Kidney tubule cell (primary cell): ENCODE results near the gene GDF10.

ENCODE experiments used
- DNase-seq: peaks from one replicate; pipeline ENCODE4 v3.0.0-alpha.2; 2018; ENCODE audit warnings: low spot score

Gene GDF10

GRCh38 chr10:47276071-47276470, 23.9 kb upstream of the GDF10 start:
- no peak for DNase-seq

DNA sequence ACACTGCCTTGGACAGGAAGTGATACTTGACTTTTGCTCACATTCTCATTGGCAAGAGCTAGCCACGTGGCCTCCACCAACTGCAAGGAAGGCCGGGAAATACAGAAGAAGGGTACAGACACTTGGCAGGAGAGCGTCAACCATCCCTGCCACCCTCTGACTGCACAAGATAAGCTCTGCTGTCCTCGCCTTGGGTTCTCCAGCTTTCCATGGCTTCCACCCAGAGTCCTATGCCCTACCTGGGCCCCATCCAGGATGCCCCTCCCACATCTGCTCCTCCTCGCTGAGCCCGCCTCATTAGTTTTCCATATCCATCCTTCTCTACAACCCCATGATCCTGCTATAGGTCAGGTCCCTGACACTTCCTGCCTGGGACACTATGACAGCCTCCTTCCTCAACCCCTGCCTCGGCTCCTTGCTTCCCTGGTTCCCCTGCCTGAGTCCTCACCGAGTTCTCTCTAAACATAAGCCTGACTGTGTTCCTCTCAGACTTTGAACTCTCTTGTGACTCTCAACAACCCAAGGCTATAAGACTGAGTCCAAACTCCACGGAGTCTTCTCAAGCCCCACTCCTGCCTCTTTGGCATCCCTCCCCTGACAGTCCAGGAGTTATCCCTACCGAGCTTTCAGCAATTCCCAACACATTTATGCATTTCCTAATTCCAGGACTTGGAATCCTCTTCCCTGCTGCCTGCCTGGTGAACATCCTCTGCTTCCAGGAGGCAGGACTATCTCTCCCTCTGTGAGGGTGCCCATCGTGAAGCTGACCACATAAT, 23.2 kb upstream of the GDF10 start:
- DNase-seq, result no peak

GRCh38 chr10:47277352-47278151, 22.4 kb upstream of the GDF10 start:
- DNase-seq, result no peak

- DNase-seq, result no peak
These were observed 21.9 kb upstream of the GDF10 start for GRCh38 chr10:47278152-47278473.

DNA sequence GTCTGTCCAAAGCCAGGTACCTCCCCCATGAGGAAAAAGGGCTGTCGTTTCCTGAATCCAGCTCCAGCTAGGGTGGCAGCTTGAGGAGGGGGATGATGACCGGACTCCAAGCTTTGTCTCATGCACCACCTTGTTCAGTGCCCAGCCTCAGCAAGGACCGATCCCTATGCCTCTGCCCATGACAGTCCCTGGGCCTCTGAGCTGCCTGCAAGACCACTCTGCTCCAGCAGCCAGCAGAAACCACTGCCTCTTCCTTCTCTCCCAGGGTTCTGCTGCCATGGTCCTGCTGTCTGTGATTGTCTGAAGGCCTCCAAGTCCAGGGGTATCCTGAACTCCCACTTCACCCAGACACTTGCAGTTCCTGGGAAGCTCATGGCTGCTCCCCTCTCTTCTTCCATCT, 21.3 kb upstream of the GDF10 start:
- DNase-seq, result no peak

- DNase-seq, result no peak
These were observed 20.7 kb upstream of the GDF10 start for GRCh38 chr10:47279276-47279675.

DNA sequence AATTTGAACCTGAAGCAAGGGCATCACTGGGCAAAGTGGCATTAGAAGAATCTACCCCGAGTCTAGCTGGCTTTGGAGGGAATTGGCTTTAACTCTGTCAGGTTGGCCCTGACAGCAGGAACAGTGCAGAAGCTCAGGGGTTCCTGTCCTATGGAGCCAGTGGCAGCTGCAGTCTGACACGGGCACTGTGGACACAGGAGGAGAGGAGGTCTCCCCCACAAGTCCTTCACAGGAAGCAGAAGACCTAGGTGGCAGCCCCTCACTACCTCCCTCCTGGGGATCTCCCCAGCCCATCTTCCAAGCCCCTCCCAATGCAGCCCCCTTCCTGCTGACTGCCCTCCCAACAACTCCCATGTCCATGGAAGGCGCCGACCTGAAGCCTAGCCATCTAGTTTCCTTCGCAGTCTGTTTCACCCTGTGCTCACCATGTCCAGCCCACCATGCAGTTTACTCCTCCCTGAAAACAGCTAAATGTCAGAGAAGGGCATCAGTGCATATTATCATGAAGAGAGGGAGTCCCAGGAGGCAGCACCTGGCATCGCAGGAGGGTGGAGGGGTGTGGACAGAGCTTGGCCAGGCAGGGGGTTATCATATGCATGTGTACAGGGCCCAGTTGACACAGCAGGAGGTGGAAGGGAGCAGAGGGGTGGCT, 17.9 kb upstream of the GDF10 start:
- DNase-seq, result no peak

DNA sequence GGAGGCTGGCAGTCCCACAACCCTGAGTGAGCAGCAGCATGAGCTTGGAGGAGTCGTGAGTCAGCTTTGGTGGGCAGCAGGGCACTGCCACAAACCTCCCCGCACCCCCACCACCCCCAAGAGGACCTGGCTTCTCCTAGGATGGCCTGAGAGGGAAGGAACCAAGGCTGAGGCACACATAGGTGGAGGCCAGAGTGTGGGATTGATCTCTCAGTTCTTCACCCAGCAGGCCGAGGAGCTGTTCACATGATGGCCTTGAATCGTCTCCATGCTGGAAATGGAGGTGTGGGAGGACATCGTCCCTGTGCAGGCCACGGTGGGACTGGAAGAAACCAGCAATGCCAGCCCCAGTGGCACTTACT, 17.4 kb upstream of the GDF10 start:
- DNase-seq, result no peak

DNA sequence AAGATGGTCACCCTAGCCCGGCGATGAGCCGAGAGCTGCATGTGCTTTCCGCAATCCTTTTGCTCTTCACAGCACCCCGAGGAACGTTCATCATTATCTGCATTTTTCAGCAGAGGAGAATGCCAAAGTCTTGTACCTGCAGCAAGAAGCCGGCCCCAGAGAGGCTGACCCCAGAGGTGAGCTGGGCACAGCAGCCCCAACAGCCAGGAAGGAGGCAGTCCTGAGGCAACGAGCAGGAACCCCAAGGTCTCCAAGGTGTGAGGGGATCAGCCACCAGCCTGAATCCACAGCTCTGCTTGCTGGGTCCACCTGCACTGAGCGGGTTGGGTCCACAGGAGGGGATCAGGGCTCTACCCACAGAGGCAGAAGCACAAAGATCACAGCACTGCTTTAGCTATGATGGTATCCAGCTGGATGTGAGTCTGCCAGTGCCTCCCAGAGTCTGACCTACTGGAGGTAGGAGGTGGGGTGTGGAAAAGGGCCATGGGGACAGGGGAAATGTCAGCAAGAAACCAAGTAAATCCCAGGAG, 16.8 kb upstream of the GDF10 start:
- DNase-seq, result no peak

GRCh38 chr10:47283848-47284247, 16.1 kb upstream of the GDF10 start:
- DNase-seq, result no peak

GRCh38 chr10:47285381-47286115, 14.4 kb upstream of the GDF10 start:
- DNase-seq, result no peak

DNA sequence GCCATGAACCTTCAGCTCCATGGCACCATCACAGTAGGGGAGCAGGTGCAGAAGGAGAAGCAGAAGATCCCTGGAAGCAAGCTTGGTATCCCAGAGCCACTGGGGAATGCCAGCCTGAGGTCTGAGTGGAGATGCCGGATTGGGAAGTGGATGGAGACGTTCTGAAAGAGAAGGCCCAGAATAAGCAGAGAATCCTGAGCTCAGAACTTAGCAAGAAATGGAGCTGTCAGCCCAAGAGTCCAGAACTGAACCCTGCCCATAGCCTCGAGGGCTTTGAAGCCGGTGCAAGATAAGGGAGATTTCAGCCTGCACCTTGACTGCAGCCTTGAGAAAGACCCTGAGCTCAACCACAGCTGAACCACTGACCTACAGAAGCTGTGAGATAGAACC, 13.9 kb upstream of the GDF10 start:
- no peak for DNase-seq

DNA sequence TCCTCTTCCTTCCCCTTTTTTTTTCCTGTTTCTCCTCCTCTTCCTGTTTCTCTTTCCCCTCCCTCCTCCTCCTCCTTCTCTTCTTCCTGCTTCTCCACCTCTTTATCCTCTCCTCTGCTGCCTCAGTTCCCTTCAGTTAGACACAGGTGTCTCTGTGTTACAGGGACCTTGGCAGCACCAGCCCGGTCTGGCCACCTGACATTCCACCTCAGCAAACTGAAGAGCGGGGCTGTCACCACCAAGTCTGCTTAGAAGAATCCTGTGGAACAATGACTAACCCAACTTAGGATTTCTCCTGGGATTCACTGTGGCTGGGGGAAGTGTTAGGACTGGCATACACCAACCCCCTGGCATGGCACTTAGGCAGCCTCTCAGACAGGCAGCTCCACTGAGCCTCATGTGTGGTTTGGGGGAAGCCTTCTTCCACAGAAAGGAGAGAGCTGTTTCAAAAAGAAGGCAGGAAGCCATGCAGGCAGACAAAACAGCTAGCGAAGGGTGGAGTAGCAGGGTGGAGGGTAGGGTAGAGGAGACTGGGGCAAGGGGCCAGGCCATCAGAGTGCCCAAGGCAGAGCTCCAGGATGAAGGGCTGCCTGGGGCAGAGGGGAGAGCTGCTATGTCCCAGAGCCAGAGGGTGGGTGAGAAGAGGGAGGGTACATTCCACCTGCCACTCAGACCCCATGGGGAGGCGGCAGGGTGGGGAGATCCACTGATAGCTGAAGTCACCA, 13.2 kb upstream of the GDF10 start:
- DNase-seq, result no peak

GRCh38 chr10:47287365-47287802, 12.6 kb upstream of the GDF10 start:
- DNase-seq, result no peak

DNA sequence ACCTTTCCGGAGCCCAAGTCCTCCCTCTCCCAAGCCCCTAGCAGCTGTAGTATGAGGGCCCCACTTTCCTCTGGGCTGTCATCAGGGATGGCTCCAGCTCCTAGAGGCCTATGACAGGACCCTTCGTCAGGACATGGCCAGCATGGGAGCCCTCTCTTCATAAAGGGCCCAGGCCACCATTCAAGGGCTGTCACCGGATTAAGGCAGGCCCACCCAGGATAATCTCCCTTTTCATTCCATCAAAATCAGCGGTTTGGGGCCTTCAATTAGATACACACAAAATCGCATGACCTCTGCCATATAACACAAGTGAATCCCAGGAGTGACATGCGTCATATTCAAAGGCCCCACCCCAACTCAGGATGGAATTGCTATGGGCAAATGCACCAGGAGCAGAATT, 12.2 kb upstream of the GDF10 start:
- DNase-seq, result no peak

DNA sequence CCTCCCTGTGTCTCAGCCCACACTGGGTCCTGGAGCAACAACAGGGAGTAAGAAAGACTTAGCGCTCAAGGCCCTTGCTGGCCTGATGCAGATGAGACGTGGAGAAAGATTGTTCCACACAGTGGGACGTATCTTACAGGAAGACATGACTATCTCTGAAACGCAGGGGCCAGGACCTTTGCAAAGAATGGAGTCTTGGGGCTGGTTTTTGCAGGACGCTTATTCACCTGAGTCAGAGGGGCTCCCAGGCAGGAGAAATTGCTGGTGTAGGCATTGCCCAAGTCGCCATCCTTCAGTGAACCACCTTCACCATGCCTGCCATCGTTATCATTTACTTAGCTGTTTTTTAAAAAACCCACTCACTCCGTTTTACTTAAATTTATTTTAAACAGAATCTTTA, 11.8 kb upstream of the GDF10 start:
- DNase-seq, result no peak

DNA sequence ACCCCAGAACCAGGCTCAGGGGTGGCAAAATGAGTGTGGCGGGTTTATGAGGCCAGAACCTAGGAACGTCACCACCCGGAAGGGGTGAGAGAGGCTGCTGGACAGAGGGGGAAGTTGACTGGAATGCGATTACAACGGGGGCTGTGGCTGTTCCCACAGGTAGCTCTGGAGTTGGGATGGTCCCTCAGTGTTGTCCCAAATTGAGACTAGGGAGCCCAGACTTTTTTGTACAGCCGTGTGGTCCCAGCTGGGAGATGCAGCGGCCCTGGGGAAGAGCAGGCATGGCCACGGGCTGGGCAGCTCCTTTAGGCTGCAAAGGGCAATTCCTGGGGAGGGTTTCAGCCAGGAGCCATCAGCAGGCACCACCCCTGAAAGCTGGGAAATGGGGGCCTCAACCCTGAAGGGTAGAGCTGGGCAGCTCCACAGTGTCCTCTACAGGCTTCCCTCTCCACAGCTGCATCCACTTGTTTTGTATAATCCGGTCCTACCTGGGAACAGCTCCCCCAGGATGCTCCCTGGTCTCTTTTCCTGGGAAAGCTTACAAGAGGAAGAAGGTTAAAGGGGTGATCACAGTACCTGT, 11.0 kb upstream of the GDF10 start:
- no peak for DNase-seq

- DNase-seq, result no peak
These were observed 10.1 kb upstream of the GDF10 start for GRCh38 chr10:47289921-47290320.

DNA sequence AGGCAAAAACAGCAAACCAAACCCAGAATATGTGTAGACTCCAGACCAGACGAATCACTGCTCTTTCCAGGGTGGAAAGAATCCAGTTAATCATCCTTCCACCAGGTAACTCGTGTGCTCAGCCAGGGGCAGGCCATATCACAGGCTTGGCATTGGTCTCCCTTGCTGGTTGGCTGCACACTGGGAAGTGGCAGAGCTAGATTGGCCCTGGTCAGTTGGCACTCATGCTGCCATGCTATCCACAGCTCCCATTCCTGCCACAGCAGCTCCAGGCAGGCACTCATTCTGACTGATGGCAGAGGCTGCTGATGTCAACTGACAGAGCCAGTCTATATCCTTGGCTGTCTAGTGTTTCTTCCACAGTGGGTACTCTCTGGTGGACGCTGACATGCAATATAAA, 9.7 kb upstream of the GDF10 start:
- DNase-seq, result peak; percentile 28

DNA sequence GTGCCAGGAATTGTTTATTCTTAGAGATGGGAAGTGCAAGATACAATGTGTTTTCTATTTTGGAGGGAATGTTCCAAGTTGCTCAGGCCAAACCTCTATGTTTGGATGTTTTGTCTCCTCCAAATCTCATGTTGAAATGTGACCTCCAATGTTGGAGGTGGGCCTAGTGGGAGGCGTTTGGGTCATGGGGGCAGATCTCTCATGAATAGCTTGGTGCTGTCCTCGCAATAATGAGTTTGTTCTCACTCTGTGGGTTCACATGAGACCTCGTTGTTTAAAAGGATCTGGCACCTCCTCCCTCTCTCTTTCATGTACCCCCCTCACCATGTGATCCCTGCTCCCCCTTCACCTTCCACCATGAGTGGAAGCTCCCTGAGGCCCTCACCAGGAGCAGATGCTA, 8.3 kb upstream of the GDF10 start:
- DNase-seq, result no peak

DNA sequence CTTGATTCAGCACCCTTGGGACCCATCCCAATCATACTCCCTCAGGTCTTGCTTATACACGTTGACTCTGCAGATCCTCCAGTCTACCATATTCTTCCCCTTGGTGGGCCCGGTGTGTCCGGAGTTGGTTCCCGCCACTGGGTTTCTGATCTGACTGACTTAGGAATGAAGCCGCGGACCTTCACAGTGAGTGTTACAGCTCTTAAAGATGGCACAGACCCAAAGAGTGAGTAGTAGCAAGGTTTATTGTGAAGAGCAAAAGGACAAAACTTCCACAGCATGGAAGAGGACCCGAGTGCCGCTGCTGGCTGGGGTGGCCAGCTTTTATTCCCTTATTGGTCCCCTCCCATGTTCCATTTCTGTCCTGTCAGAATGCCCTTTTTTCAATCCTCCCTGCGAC, 5.9 kb upstream of the GDF10 start:
- DNase-seq, result no peak
